Naive thymus-derived CD8-positive, alpha-beta T cell (primary cell): ENCODE data around the gene RAET1G. TPM values are rescaled to one million over a fixed set of nuclear protein-coding genes. Genes with fewer than 3 reads are reported as not detected.

Experiments
- ATAC-seq, 2 donors: fragments of 150-1000 bp; cut with Tn5 transposase in 1 of 2; sonication (Bioruptor Pico), chemical (Tn5 transposase) in 1 of 2; 1 replicate in 1 of 2; 2 replicates in 1 of 2; pipeline ENCODE4 v1.10.0; 2021; ENCODE audit warnings: mild to moderate bottlenecking in 2 of 2, moderate library complexity in 2 of 2
- POLR2A ChIA-PET: fragments of 350-600 bp; sonication (Branson Sonifier 250); formaldehyde crosslinking; loops from one replicate; lab custom pipeline; 2021; ENCODE audit warnings: antibody characterized with exemption; lab: Charles Lee
- DNase-seq, 10 donors: peaks; one replicate each; pipeline versions ENCODE4 v3.0.0 to v3.0.0-alpha.2; 2020 to 2022
- H3K27ac Mint-ChIP-seq, 10 donors: one replicate each; pipeline ENCODE4 v1.8.0; 2020 to 2022; ENCODE audit warnings: mild to moderate bottlenecking in 10 of 10, mixed read lengths in 10 of 10, moderate library complexity in 4 of 10, inconsistent platforms in 1 of 10
- H3K27me3 Mint-ChIP-seq, 5 donors: one replicate each; pipeline ENCODE4 v1.8.0; 2021 to 2022; ENCODE audit warnings: mixed read lengths in 5 of 5
- H3K36me3 Mint-ChIP-seq, 3 donors: one replicate each; pipeline ENCODE4 v1.8.0; 2020 to 2022; ENCODE audit warnings: mixed read lengths in 3 of 3, mild to moderate bottlenecking in 2 of 3, inconsistent platforms in 1 of 3
- H3K4me1 Mint-ChIP-seq, 4 donors: one replicate each; pipeline ENCODE4 v1.8.0; 2021 to 2022; ENCODE audit warnings: mixed read lengths in 4 of 4
- H3K4me3 Mint-ChIP-seq, 10 donors: one replicate each; pipeline ENCODE4 v1.8.0; 2020 to 2022; ENCODE audit warnings: mild to moderate bottlenecking in 10 of 10, mixed read lengths in 10 of 10, moderate library complexity in 6 of 10, inconsistent platforms in 1 of 10
- H3K9me3 Mint-ChIP-seq, 9 donors: one replicate each; pipeline ENCODE4 v1.8.0; 2020 to 2022; ENCODE audit warnings: mixed read lengths in 9 of 9, mild to moderate bottlenecking in 3 of 9, inconsistent platforms in 1 of 9, moderate library complexity in 1 of 9
- polyA plus RNA-seq, 3 donors: library from polyadenylated mRNA; unstranded; fragments of 300-500 nt; fragmentation: Illumina TruSeq; gene quantifications; one replicate each; pipeline ENCODE4 v1.2.3, GENCODE V29; 2021
- total RNA-seq, 8 experiments: library from RNA in 2 of 8; stranded (reverse) in 2 of 8; gene quantifications; one replicate each; pipeline ENCODE4 v1.2.3 and lab custom pipeline; 2021 to 2026

Gene RAET1G
- total and polyA plus RNA-seq, 5 experiments from 2014 or later = not detected

- no peak for ATAC-seq
- no peak overlapping the region for H3K27ac Mint-ChIP-seq
- H3K4me1 Mint-ChIP-seq = no peaks in the 10 kb centered on the region
- POLR2A ChIA-PET = no interaction called here
- no peak overlapping the region for H3K4me3 Mint-ChIP-seq
- no peaks in the 10 kb centered on the region for H3K9me3 Mint-ChIP-seq
- DNase-seq = no peak
- no peaks in the 10 kb centered on the region for H3K36me3 Mint-ChIP-seq
- peaks cover 25 to 51% (median 37%) of the 10 kb centered on the region in 5 donors for H3K27me3 Mint-ChIP-seq
These were observed 41.7 kb downstream of the RAET1G start for GRCh38 chr6:149881066-149881766.

- Mint-ChIP-seq H3K27ac (no peak overlapping the region), H3K36me3 (peaks cover 0 to 5% (median 0%) of the 10 kb centered on the region in 3 donors), H3K4me3 (no peak overlapping the region), H3K9me3 (peaks cover 0 to 4% (median 0%) of the 10 kb centered on the region in 9 donors), H3K27me3 (peaks cover 30 to 63% (median 49%) of the 10 kb centered on the region in 5 donors), H3K4me1 (no peaks in the 10 kb centered on the region)
- DNase-seq = no peak
- POLR2A ChIA-PET = no interaction called here
- ATAC-seq = no peak
These were observed 45.3 kb downstream of the RAET1G start for GRCh38 chr6:149877659-149878058.

- peaks cover 27 to 67% (median 41%) of the 10 kb centered on the region in 5 donors for H3K27me3 Mint-ChIP-seq
These were observed 46.5 kb downstream of the RAET1G start for GRCh38 chr6:149876241-149876933.

GRCh38 chr6:149872233-149872632 lies 50.7 kb downstream of the RAET1G start:
- Mint-ChIP-seq H3K4me3 (no peak overlapping the region), H3K27ac (no peak overlapping the region), H3K4me1 (no peaks in the 10 kb centered on the region), H3K27me3 (peaks cover 7 to 45% (median 18%) of the 10 kb centered on the region in 5 donors), H3K36me3 (peaks cover 0 to 5% (median 0%) of the 10 kb centered on the region in 3 donors), H3K9me3 (peaks cover 0 to 9% (median 3%) of the 10 kb centered on the region in 9 donors)
- ATAC-seq (no peak), DNase-seq (no peak)
- POLR2A ChIA-PET = no interaction called here

More at GRCh38 chr6:149876241-149876933, 46.5 kb downstream of the RAET1G start:
- H3K36me3 Mint-ChIP-seq = peaks cover 0 to 5% (median 0%) of the 10 kb centered on the region in 3 donors
- no peak overlapping the region for H3K4me3 Mint-ChIP-seq
- DNase-seq (no peak), ATAC-seq (no peak)
- H3K4me1 Mint-ChIP-seq = no peaks in the 10 kb centered on the region
- H3K27ac Mint-ChIP-seq = no peak overlapping the region
- POLR2A ChIA-PET = no interaction called here
- peaks cover 0 to 9% (median 0%) of the 10 kb centered on the region in 9 donors for H3K9me3 Mint-ChIP-seq

GRCh38 chr6:149871182-149871581 lies 51.7 kb downstream of the RAET1G start:
- POLR2A ChIA-PET = no interaction called here
- peaks cover 3 to 35% (median 14%) of the 10 kb centered on the region in 5 donors for H3K27me3 Mint-ChIP-seq
- H3K9me3 Mint-ChIP-seq = peaks cover 0 to 9% (median 3%) of the 10 kb centered on the region in 9 donors

GRCh38 chr6:149869275-149869892 lies 53.5 kb downstream of the RAET1G start:
- Mint-ChIP-seq H3K9me3 (peaks cover 0 to 9% (median 3%) of the 10 kb centered on the region in 9 donors), H3K4me1 (peaks cover 0 to 6% (median 1%) of the 10 kb centered on the region in 4 donors)
- POLR2A ChIA-PET = no interaction called here

More at GRCh38 chr6:149871182-149871581, 51.7 kb downstream of the RAET1G start:
- Mint-ChIP-seq H3K4me1 (no peaks in the 10 kb centered on the region), H3K27ac (peak overlapping the region in 1 of 10 donors; percentile 31), H3K36me3 (peaks cover 0 to 5% (median 0%) of the 10 kb centered on the region in 3 donors), H3K4me3 (no peak overlapping the region)
- DNase-seq = no peak
- no peak for ATAC-seq

GRCh38 chr6:149867876-149868640 lies 54.9 kb downstream of the RAET1G start:
- Mint-ChIP-seq H3K27ac (no peak overlapping the region), H3K9me3 (peaks cover 0 to 9% (median 0%) of the 10 kb centered on the region in 9 donors), H3K4me3 (no peak overlapping the region), H3K36me3 (no peaks in the 10 kb centered on the region), H3K4me1 (peaks cover 0 to 6% (median 2%) of the 10 kb centered on the region in 4 donors), H3K27me3 (peaks cover under 1 to 15% (median 9%) of the 10 kb centered on the region in 5 donors)
- POLR2A ChIA-PET = no interaction called here
- DNase-seq (no peak), ATAC-seq (no peak)

More at GRCh38 chr6:149869275-149869892, 53.5 kb downstream of the RAET1G start:
- Mint-ChIP-seq H3K4me3 (no peak overlapping the region), H3K36me3 (peaks cover 0 to 5% (median 0%) of the 10 kb centered on the region in 3 donors), H3K27ac (no peak overlapping the region), H3K27me3 (peaks cover 0 to 26% (median 11%) of the 10 kb centered on the region in 5 donors)
- no peak for ATAC-seq
- DNase-seq = no peak

Other genes with a start within 250 kb of the RAET1G start
- gene LATS1, start 205.0 kb downstream of the RAET1G start, total RNA-seq = 10 to 100 TPM; 45.1 to 55.7 TPM
- gene LATS1, start 205.0 kb downstream of the RAET1G start, polyA plus RNA-seq = 10 to 100 TPM in 2 of 3 donors, 1 to 10 TPM in 1; 6.8 to 14.2 (median 14.1) TPM
- 10 to 100 TPM; 62.0 to 66.1 TPM for gene NUP43, start 176.6 kb downstream of the RAET1G start, total RNA-seq
- gene NUP43, start 176.6 kb downstream of the RAET1G start, polyA plus RNA-seq = 1 to 10 TPM; 2.4 to 6.3 (median 5.9) TPM
- gene PCMT1, start 173.4 kb downstream of the RAET1G start, total RNA-seq = 10 to 100 TPM; 53.4 to 54.8 TPM
- 100 to 1,000 TPM; 141 to 148 (median 145) TPM for gene PCMT1, start 173.4 kb downstream of the RAET1G start, polyA plus RNA-seq
- gene LRP11, start 58.8 kb downstream of the RAET1G start, total RNA-seq = 1 to 10 TPM; 1.4 to 1.8 TPM
- gene LRP11, start 58.8 kb downstream of the RAET1G start, polyA plus RNA-seq = under 1 TPM; 0.33 to 0.43 (median 0.37) TPM
- not detected for gene RAET1E, start 25.0 kb downstream of the RAET1G start, total RNA-seq
- gene RAET1E, start 25.0 kb downstream of the RAET1G start, polyA plus RNA-seq = not detected
- not detected for gene ULBP2, start 18.9 kb upstream of the RAET1G start, total RNA-seq
- gene ULBP2, start 18.9 kb upstream of the RAET1G start, polyA plus RNA-seq = under 1 TPM in 2 of 3 donors, not detected in 1; 0.37 to 0.41 TPM
- under 1 TPM in 1 of 2 experiments, not detected in 1; 0.16 TPM for gene ULBP1, start 40.8 kb upstream of the RAET1G start, total RNA-seq
- gene ULBP1, start 40.8 kb upstream of the RAET1G start, polyA plus RNA-seq = not detected
- gene RAET1L, start 102.4 kb upstream of the RAET1G start, total RNA-seq = not detected
- gene RAET1L, start 102.4 kb upstream of the RAET1G start, polyA plus RNA-seq = not detected
- under 1 TPM in 1 of 2 experiments, not detected in 1; 0.93 TPM for gene ULBP3, start 146.0 kb upstream of the RAET1G start, total RNA-seq
- 1 to 10 TPM in 1 of 3 donors, under 1 TPM in 1, not detected in 1; 0.40 to 1.3 TPM for gene ULBP3, start 146.0 kb upstream of the RAET1G start, polyA plus RNA-seq
- not detected for gene PPP1R14C, start 219.9 kb upstream of the RAET1G start, total RNA-seq
- gene PPP1R14C, start 219.9 kb upstream of the RAET1G start, polyA plus RNA-seq = under 1 TPM in 1 of 3 donors, not detected in 2; 0.24 TPM